ENCODE results near the gene PDPR. TPM values are rescaled to one million over a fixed set of nuclear protein-coding genes. Genes with fewer than 3 reads are reported as not detected.

PDPR gene
- total and polyA plus RNA-seq, 2 of the 8 experiments (the other 6 are each of a cell fraction or from before 2014, with no cell fraction given): 40.2 to 43.1 TPM

DNA sequence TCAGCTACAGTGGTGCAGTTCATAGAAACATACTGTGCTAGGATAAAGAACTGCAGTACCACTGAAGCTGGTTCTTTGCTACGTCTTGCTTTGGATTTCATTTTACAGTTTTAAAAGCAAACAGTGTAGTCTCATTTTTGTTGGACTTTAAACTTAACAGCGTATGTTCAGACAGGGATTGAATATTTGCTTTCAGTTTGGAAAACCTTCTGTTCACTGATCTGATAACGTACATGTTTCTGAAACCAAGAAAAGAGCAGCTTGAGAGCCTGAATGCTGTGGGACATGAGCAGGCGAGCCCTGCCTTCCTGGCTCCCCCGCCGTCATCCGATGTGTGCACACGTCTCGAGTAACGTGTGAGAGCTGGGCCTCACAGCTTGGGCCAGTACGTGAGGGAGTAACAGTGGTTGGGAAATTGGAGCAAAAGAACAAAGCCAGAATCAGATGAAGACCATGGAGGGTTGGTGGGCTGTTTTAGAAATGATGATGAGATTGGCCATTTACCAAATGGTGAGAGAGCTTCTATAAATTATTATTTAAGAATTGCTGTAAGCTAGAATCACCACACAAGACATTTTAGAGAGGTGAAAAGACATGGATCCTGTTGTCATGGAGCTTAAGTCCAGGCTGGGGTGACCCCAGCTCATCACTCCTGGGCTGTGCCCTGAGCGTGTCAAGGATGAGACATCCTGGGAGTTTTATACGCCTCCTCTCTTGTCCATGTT is 38.6 kb downstream of the PDPR start:
- POLR2A ChIA-PET (ENCODE audit: partially characterized antibody): interaction anchor here (0.9 to 1.8 kb wide), 5 partner anchors 8 to 135 kb away, joined by 3 to 4 read pairs (median 3); no protein-coding TSS in a partner anchor
- Histone ChIP-seq H3K23ac (ENCODE audit: insufficient read length) (no peak overlapping the region), H2AFZ (ENCODE audit: low read length) (no peak overlapping the region), H2BK5ac (ENCODE audit: low read depth, low read length) (no peak overlapping the region), H4K91ac (replicated peaks; ENCODE audit: insufficient read length, low read length) (no peak overlapping the region), H3K9me3 (ENCODE audit: insufficient read depth in 2 of 2, low read depth in 1 of 2, low read length in 1 of 2) (no peaks in the 10 kb centered on the region), H3K4me1 (replicated peaks in 1 of 4; ENCODE audit: control insufficient read depth in 3 of 4, insufficient read depth in 4 of 4, low read length in 3 of 4) (no peaks in the 10 kb centered on the region), H3K4me3 (ENCODE audit: extremely low read depth in 1 of 4, insufficient read depth in 2 of 4, low read depth in 3 of 4, low read length in 4 of 4) (no peak overlapping the region), H4K5ac (ENCODE audit: insufficient read length, low read depth, low read length) (no peak overlapping the region), H3K9ac (replicated peaks in 1 of 4; ENCODE audit: extremely low read depth in 1 of 4, low read depth in 3 of 4, low read length in 3 of 4) (no peak overlapping the region), H2BK20ac (ENCODE audit: low read length) (no peak overlapping the region), H3K27ac (ENCODE audit: low read depth, low read length) (no peak overlapping the region), H3K27me3 (replicated peaks in 1 of 4; ENCODE audit: control insufficient read depth in 3 of 4, extremely low read depth in 1 of 4, insufficient read depth in 3 of 4, low read length in 3 of 4) (no peaks in the 10 kb centered on the region), H3K18ac (ENCODE audit: extremely low read depth, low read length) (no peak overlapping the region), H3K14ac (ENCODE audit: insufficient read length) (no peak overlapping the region), H2BK15ac (ENCODE audit: low read length) (no peak overlapping the region), H2AK5ac (ENCODE audit: low read depth, low read length) (no peak overlapping the region), H3K79me1 (ENCODE audit: low read depth, low read length) (no peaks in the 10 kb centered on the region), H3K23me2 (ENCODE audit: low read depth, low read length) (no peaks in the 10 kb centered on the region), H4K8ac (ENCODE audit: extremely low read depth, insufficient read depth, low read length) (no peak overlapping the region), H3K36me3 (ENCODE audit: control insufficient read depth in 2 of 4, insufficient read depth in 4 of 4, low read length in 3 of 4) (peaks cover 36 to 75% (median 60%) of the 10 kb centered on the region in 4 experiments), H3K56ac (replicated peaks; ENCODE audit: insufficient read length, low read depth, low read length) (no peak overlapping the region), H2BK12ac (ENCODE audit: low read depth, low read length) (no peak overlapping the region), H3K4ac (replicated peaks; ENCODE audit: insufficient read length, low read depth, low read length) (no peak overlapping the region), H2BK120ac (replicated peaks; ENCODE audit: low read depth, low read length) (no peak overlapping the region), H3K4me2 (ENCODE audit: insufficient read depth in 1 of 2, low read depth in 2 of 2, low read length in 2 of 2) (no peak overlapping the region), H3K79me2 (ENCODE audit: control insufficient read depth in 1 of 2, insufficient read depth in 2 of 2, low read length in 2 of 2) (no peaks in the 10 kb centered on the region), H4K20me1 (replicated peaks in 1 of 2; ENCODE audit: control insufficient read depth in 1 of 2, insufficient read depth in 2 of 2, low read length in 2 of 2) (peaks cover 0 to 6% of the 10 kb centered on the region in 2 experiments)
- CTCF ChIA-PET (ENCODE audit: partially characterized antibody): interaction anchor here (0.6 to 1.6 kb wide), 5 partner anchors 9 to 141 kb away, joined by 3 to 5 read pairs (median 4); no protein-coding TSS in a partner anchor
- TF ChIP-seq RNF2 (IDR thresholded peaks at IDR 0.05; ENCODE audit: borderline replicate concordance, low read depth, low read length, missing control alignments, poor library complexity, severe bottlenecking) (no peak), POLR2A (IDR thresholded peaks at IDR 0.05; ENCODE audit: control extremely low read depth in 1 of 2, low read depth in 2 of 2, low read length in 2 of 2) (peak in 1 of 2 experiments; percentile 20; a peak in 1 of 3 replicates), TBP (IDR thresholded peaks at IDR 0.05; ENCODE audit: low read depth, low read length) (no peak), CHD1 (IDR thresholded peaks at IDR 0.05; ENCODE audit: low read depth, low read length) (no peak)
- TF ChIP-seq, protein P1, sequence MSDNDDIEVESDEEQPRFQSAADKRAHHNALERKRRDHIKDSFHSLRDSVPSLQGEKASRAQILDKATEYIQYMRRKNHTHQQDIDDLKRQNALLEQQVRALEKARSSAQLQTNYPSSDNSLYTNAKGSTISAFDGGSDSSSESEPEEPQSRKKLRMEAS (IDR thresholded peaks at IDR 0.05): no peak
- 94% methylated on average over 13 of the region's 13 CpGs; no CpG with 5 or more reads in 1 of the 2 experiments for WGBS, 2 experiments (ENCODE audit: extremely low coverage in 1 of 2, insufficient coverage in 1 of 2, insufficient read length in 1 of 2, insufficient replicate concordance in 2 of 2, low coverage in 1 of 2, low lambda C conversion rate in 2 of 2, missing lambda C conversion rate in 1 of 2)
- no peak for FAIRE-seq
- no peak for DNase-seq (ENCODE audit: low read depth in 1 of 2, low spot score in 2 of 2)
